AML-193 (cell line): ENCODE measurements around the gene SLC35A4.
A peak's percentile ranks its signal among the peaks of the same experiment; 100 is the strongest.

Experiments used
- DNase-seq, 2 experiments: peaks; one replicate each; lab custom pipeline; 2025; lab: John Stamatoyannopoulos, UW

Gene SLC35A4, protein sequence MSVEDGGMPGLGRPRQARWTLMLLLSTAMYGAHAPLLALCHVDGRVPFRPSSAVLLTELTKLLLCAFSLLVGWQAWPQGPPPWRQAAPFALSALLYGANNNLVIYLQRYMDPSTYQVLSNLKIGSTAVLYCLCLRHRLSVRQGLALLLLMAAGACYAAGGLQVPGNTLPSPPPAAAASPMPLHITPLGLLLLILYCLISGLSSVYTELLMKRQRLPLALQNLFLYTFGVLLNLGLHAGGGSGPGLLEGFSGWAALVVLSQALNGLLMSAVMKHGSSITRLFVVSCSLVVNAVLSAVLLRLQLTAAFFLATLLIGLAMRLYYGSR

GRCh38 chr5:140564196-140565023 is at the start of gene SLC35A4, which contains the start of gene APBB3:
Gene SLC35A4 (plus strand): TSS chr5:140564828. CDS start chr5:140567170, 2,342 bp downstream.
Gene APBB3 (minus strand): TSS chr5:140564598. CDS start chr5:140564245, 353 bp downstream.
- DNase-seq = peak; percentile 96 to 97

DNA sequence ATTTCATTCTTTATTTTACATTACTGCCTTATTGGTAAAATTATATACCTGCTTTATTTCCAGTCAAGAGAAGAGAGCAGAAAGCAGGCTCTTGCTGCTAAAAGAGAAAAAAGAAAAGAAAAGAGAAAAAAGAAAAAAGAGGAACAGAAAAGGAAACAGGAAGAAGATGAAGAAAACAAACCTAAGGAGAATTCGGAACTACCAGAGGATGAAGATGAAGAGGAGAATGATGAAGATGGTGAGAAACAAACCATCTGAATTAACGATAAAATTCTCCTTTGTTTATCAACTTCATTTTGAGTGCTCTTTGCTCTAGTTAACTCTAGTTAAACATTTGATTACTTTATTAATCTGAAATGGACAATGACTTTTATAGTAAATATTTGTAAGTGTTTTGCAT is 40.6 kb upstream of the SLC35A4 start:
- no peak for DNase-seq

DNA sequence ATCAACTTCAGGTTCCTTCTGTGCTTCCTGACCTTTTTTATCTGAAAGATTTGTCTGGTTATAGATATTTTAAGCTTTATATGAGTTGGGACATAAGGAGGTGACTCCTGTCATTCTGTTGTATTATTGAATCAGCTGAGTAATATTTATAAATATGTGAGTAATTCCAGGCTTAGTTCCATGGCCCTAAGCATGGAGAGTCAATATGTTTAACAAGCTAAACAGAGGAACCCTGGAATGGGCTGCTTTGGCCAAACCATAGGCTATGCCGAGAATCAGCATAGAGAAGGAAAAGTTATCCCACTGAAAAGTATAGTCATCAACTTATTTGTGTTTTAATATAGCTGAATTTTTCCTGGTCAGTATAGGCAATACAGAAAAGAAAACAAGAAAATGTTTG is 24.4 kb upstream of the SLC35A4 start:
- DNase-seq = no peak

GRCh38 chr5:140542972-140543371 is 21.7 kb upstream of the SLC35A4 start:
- DNase-seq = no peak

- no peak for DNase-seq
These were observed 19.6 kb upstream of the SLC35A4 start for GRCh38 chr5:140544986-140545385.

DNA sequence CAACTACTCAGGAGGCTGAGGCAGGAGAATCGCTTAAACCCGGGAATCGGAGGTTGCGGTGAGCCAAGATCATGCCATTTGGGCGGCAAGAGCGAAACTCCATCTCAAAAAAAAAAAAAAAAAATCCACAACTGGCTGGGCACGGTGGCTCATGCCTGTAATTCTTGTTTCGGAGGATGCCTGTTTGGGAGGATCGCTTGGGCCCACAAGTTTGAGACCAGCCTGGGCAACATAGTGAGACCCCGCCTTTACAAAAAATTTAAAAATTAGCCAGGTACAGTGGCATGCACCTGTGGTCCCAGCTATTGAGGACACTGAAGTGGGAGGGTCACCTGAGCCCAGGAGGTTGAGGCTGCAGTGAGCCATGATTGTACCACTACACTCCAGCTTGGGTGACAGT is 19.0 kb upstream of the SLC35A4 start:
- no peak for DNase-seq

DNA sequence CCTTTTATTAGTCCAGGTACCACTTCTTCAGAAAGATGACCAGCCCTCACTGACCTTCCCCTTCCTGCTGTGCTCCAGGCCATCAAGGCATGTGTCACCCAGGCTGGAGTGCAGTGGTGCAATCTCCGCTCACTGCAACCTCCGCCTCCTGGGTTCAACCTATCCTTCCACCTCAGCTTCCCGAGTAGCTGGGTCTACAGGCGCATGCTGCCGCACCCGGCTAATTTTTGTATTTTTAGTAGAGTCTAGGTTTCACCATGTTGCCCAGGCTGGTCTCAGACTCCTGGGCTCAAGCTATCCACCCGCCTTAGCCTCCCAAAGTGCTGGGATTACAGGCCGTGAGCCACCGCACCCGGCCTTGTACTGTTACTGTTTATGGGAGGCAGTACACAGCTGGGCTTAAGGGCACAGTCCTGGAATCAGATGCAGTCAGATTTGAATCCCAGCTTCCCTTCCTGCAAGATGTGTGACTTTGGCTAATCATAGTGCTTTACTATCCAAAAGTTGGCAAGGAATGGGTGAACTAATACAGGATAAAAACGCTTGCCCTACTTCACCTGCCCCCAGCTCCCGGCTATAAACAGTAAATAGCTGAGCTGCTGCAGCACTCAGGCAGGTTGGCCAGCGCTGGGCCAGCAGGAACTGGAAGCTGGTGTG is 17.6 kb upstream of the SLC35A4 start:
- DNase-seq = no peak

- peak; percentile 83 to 85 for DNase-seq
These were observed 16.9 kb upstream of the SLC35A4 start, which contains the start of gene EIF4EBP3 for GRCh38 chr5:140547508-140548299. Gene EIF4EBP3 (plus strand): TSS chr5:140547662. CDS start chr5:140547738, 76 bp downstream.

GRCh38 chr5:140548300-140548688 is 16.3 kb upstream of the SLC35A4 start:
- DNase-seq = no peak

GRCh38 chr5:140548791-140549190 is 15.8 kb upstream of the SLC35A4 start:
- DNase-seq = no peak

GRCh38 chr5:140549237-140550144 is 15.1 kb upstream of the SLC35A4 start:
- peak; percentile 79 to 86 for DNase-seq

- no peak for DNase-seq
These were observed 14.2 kb upstream of the SLC35A4 start for GRCh38 chr5:140550147-140551079.

DNA sequence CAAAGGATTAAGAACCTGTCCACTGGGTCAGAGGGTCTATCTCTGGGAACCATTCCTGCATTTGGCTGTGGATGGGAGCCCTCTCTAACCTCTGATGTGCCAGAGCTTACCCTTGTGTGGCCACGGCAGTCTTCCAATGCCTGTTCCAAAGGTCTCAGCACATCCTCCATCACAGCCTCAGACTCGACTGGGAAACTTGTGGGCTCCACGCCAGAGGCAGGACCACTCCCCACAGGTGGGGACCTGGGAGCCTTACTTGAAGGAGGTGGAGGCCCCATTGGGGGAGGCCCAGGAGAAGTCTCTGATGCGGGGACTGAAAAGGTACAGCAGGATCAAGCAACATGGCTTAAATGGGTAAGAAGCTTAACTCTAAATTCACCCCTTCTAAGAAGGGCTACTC is 12.8 kb upstream of the SLC35A4 start:
- DNase-seq = no peak

GRCh38 chr5:140553657-140554056 is 11.0 kb upstream of the SLC35A4 start:
- peak; percentile 22 to 28 for DNase-seq

DNA sequence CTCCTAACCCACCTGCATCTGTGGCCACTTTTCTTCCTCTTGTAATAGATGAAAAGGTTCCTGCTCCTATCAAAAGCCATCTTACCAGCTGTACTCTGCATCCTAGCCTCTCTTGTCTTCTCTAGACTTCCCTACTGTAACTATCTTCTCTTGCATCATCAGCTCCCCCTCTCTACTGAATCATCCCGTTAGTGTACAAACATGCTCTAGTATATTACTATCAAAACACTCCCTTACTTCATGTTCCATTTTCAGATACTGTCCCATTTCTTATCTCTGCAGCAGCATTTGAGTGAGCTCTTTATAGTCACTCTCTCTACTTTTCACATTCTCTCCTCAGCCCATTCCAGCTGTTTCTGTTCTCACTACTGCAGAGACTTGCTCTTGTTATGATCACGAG is 10.2 kb upstream of the SLC35A4 start:
- DNase-seq = no peak

- DNase-seq = no peak
These were observed 8.8 kb upstream of the SLC35A4 start for GRCh38 chr5:140555747-140556312.

GRCh38 chr5:140556438-140556837 is 8.2 kb upstream of the SLC35A4 start:
- DNase-seq = peak; percentile 48 to 60

GRCh38 chr5:140557136-140557805 is 7.4 kb upstream of the SLC35A4 start, which contains the start of gene SRA1:
Gene SRA1 (minus strand): TSS chr5:140557473. CDS start chr5:140557452, 21 bp downstream.
- DNase-seq = peak; percentile 75 to 82
